HG02642 (cell line): Measurements from ENCODE around the gene SNX5.

Experiments used
- ATAC-seq: cut with Tn5 transposase; IDR thresholded peaks from one replicate; pipeline ENCODE4 v1.9.1; 2021; ENCODE audit warnings: mild to moderate bottlenecking; ENCODE audit not compliant: unreplicated experiment, poor library complexity

SNX5 gene

GRCh38 chr20:17893445-17893844 lies 75.1 kb downstream of the SNX5 start:
- no peak for ATAC-seq

GRCh38 chr20:17892189-17892938 lies 76.2 kb downstream of the SNX5 start:
- ATAC-seq: no peak
